ENCODE results near the gene AVEN.

- no peak for TF ChIP-seq CTCF (IDR thresholded peaks at IDR 0.05; ENCODE audit: low read length)
- no peak for TF ChIP-seq EZH2phosphoT487 (IDR thresholded peaks at IDR 0.05; ENCODE audit: low read length)
These were observed 31.0 kb upstream of the AVEN start for GRCh38 chr15:34070003-34070402.
